Mesenteric fat pad (tissue), 1 donor: ENCODE results near the gene GFI1. TPM values are rescaled to one million over a fixed set of nuclear protein-coding genes. Genes with fewer than 3 reads are reported as not detected.
"Not testable (repeated sequence)": the region's sequence is repeated elsewhere in the genome, so short reads cannot be mapped to it uniquely, and the experiment has no call there.

Source experiments
- DNase-seq: peaks from one replicate; pipeline ENCODE4 v3.0.0-alpha.2; 2020; ENCODE audit warnings: low spot score
- total RNA-seq: library from RNA; stranded (reverse); fragmentation: NEBNext Ultra II Directional; extraction: Animal tissue kit (Norgen Biotek cat#: 25700); gene quantifications from one replicate; pipeline ENCODE4 v1.2.1, GENCODE V29; 2021
- donor health status: DM: yes; HTN: yes; CAD: no.

GFI1 gene
- total RNA-seq, 1 donor from 2014 or later: 0.51 TPM

DNA sequence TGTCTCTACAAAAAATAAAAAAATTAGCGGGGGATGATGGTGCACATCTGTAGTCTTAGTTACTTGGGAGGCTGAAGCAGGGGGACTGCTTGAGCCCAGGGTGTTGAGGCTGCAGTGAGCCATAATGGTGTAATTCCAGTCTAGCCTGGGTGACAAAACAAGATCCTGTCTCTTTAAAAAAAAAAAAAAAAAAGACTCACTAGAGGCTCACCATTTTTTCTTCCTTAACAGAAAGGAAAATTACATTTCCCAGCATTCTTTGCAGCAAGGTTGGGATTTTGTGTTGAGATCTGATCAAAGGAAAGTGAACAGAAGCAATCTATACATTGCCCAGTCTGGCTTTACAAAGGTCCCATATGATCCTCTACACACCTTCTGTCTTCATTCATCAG, 21.5 kb downstream of the GFI1 start:
- no peak for DNase-seq

DNA sequence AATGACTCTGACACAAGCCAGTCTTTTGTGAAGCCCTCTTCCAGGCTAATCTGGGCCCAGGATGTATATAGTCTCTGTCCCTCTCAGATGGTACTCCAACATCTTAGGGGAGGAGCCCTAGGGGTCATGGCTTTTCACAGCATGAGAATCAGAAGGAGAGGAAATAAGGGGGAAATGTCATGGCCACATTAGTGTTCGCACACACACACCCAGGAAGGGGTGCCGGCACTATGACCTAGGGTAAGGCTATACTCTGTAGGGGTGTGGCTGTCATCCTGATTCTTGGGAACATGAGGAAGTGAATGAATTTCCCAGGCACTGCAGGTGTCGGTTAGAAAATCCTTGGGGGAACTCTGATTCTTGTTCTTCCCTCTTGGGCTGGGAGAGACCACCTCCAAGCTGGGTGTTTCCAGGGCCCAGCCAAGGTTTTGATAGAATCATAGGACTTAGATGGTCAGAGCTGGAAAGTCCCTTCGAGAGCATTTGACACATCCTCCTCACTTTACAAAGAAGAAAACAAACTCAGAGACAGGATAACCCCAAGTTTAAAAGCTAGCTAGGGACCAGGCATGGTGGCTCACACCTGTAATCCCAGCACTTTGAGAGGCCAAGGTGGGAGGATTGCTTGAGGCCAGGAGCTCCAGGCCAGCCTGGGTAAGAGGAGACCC, 22.0 kb downstream of the GFI1 start:
- no peak for DNase-seq

DNA sequence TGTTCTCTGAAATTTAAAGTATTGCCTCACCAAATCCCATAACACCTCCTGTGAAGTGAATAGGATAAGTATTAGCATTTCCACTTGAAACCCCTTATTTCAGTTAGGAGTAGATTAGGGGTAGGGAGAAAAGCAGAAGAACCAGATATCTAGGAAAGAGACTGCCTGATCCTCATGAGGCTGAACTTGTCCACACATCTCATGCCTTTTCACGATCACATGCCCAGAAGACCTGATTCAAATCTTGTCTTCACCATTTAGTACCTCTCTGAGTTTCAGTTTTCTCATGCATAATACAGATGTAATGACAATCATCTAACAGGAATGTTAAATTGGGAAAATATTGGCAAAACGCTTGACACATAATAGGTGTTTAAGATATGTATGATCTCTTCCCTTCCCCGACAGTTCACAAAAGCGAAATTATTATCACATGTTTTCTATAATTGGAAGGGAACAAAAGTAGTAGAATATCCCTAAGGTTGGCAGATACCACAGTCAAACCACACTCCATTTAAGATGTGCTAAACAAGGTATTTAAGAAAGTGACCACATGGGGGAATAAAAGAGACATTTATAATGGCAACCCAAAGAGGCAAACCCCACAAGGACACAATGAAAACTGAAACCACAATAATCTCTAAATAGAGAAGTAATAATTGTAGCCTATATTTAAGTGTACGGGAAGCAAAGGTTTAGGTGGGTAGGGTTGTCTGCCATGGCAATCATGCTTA, 25.2 kb downstream of the GFI1 start:
- DNase-seq: no peak

DNA sequence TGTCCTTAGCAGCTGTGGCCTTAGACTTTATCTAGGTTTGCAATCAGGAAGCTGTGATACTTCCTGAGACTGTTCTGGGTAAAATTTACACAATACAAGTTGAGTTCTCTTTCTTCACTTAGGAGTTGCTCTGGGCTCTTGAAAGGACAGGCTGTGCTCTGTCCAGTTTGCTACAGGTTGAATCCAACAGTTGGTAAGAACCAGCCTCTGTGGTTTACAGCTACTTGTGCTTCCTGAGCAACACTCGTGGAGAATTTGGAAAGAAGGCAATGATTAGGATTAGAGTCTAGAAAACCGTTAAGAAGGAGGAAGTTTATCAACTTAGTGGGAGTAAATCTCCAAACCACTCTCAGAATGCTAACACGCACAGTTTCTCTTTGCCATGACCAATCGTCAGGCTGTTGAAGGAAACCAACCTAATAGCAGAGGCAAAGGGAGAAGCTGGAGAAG, 26.8 kb downstream of the GFI1 start:
- DNase-seq: no peak

DNA sequence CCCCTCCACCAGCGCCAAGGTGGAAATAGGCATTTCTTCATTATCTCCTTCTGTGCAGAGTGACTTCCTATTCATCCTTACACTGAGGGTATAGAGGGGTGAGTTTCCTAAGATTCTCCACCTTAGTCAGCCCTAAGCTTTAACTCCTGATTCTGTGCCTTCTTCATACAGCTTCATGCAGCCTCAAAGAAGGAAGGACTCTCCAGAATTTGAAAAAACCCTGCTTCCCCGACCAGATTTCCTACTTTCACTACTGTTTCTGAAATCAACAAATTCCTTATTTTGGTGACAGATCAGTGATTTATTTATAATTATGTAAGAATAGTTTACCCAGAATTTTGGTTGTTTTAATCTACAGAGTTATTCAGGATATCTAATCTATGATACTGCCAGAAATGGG, 28.6 kb downstream of the GFI1 start:
- no peak for DNase-seq

DNA sequence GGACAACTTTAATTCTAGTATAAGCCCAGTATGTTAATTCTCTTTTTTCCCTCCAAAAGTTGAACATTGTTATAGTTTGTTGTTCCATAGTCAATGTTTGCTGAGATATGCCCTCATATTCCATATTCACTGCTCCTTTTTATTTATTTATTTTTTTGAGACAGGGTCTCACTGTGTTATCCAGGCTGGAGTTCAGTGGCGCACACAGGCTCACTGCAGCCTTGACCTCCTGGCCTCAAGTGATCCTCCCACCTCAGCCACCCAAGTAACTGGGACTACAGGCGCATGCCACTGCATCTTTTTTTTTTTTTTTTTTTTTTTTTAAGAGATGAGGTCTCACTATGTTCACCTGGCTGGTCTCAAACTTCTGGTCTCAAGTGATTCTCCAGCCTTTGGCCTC, 38.7 kb downstream of the GFI1 start:
- no peak for DNase-seq

DNA sequence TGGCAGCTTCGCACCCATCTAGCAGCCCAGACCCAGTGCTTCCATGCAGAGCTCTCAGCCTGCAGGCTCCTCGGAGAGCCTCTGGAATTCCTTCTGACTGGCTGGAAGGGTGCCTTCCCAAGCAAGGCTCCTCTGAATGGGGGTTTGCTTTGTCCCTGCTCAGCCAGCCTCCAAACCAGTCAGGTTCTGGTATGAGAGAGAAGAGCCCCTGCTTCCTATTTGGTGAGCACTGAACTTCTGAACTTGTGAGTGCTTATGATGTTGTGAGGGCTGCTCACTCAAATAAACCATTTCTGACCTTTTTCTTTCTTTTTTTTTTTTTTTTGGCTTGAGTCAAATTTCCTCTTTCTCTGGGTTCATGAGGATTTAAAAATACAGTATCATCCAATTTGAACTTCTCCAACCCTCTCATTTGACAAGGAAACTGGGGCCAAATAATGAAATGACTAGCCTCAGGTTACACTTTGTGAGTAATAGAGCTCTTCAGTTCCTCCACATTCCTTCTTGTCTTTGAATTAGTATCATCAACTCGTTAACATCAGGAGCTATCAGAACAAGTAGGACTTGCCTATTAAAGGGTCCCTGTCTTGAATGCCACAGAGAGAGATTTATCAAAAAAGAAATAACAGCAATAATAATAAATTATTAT, 39.6 kb downstream of the GFI1 start:
- no peak for DNase-seq

DNA sequence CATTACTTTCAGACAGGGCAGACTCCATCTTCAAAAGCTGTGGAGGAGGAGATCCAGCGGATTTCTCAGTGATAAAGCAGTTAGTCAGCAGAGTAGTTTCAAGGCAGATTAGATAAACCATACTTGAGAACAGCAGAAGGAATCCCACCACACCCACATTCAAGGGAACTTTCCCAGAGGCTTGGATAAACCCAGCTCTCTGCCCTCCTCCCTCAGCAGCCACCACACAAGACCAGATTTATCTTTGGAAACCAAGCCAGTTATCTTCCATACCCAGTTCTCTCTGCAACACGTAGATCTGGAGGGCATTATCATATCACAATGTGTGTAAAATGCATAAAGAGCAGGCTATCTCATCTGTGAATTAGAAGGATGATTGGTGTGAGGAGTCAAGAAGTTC, 40.2 kb downstream of the GFI1 start:
- DNase-seq: no peak

DNA sequence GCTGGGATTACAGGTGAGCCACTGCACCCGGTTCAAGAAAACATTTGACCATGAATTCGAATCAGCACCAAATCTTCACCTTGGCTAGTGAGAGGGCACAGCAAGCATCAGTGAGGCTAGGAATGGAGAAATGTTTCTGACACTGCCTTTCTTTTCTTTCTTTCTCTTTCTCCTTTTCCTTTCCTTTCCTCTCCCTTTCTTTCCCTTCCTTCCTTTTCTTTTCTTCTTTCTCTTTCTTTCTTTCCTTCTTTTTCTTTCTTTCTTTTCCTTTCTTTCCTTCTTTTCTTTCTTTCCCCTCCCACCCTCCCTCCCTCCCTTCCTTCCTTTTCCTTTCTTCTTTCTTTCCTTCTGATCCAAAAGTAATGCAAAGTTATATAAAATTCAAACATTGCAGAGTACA, 40.9 kb downstream of the GFI1 start:
- DNase-seq: no peak

DNA sequence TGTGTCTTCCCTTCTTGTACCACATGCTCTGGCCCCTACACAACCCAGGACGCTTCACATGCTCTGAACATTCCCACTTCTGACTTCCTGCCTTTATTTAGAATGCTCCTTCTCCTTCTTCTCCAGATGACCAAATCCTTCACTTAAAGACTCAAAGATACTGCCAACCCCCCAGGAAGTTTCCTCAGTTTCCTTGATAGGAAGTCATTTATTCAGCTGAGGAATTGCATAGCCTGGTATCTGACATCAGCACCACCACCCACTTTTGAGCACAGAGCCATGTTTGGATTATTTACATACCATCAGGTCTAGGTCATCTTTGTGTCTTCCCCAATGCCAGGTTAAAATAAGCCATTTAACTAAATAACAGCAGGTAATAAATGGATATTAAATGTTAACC, 42.4 kb downstream of the GFI1 start:
- no peak for DNase-seq

DNA sequence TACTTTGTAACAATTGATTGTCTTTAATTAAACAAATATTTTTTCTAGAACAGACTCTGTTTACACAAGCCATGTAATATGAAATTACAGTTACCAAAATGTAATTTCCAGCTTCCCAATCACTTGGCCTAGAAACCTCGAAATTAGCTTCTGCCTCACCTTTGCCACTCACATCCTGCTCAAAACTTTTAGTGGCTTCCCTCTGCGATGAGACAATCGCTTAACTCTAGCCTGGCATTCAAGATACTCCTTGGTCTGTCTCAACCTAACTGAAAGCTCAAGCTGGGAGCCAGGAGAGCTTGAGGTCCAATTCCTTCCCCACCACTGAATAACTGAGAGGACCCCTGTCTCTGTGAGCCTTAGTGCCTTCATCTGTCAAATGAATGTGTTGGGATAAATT, 42.8 kb downstream of the GFI1 start:
- no peak for DNase-seq

DNA sequence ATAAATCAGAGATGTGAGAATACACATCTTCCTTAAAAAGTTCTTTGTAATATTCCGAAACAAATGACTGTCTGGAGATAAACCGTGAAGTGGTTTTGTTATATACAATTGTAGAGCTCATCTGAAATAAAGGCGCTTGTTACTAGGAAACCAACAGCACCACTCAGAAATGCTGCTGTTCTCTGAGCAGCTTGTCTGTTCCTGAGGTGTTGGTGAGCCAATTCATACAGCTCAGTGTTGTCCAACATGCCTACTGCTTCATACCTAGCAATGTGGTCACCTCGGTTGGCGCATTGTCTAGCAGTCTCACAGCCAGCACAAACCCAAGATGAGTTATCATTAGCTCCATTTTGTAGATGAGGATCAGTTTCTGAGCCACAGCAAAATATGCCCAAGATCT, 44.4 kb downstream of the GFI1 start:
- DNase-seq: no peak

DNA sequence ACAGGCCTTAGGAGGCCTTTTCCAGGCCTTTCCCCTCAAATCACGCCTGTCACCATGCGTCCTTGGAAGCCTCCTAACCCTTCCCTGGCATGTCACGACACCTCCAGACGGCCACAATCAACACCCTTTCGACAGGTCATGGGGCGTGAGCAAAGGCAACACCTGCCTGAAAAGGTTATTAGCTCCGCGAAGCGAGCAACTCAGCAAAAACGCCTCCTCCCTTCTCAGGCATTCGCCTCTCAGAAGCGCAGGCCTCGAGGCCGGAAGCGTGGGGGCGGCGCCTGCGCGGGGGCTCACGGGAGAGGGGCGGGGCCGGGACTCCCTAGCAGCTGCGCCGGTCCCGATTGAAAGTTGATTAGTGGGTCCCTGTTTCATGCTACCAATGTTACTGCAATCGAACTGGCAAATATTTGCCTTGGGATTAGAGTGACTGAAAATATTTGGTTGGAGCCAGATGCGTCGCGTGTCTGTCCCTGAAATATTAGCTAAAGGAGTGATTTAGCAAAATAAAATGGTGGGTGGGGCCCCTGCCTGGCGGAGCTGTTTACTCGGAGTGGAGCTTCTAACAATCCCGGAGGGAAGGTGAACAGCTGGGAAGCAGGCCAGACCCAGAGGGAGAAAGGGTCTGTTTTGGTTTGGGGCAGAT, 44.9 kb downstream of the GFI1 start:
- no peak for DNase-seq

DNA sequence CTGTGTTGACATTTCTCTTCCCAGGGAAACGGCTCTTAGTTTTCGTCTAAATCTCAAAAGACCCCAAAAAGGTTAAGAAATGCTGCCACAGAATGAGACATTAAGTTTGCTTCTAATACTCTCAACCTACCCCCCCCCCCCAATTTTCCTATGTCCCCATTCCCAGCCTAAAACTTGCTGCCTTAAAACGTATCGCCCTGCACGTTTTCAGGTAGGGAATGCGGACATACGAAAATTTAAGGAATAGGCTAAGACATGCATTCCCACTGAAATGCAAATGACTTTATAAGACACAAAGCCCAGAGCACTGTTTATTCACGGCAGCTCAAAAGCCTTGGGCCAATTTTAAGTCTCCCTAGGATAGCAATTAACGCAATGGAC, 45.4 kb downstream of the GFI1 start:
- no peak for DNase-seq

DNA sequence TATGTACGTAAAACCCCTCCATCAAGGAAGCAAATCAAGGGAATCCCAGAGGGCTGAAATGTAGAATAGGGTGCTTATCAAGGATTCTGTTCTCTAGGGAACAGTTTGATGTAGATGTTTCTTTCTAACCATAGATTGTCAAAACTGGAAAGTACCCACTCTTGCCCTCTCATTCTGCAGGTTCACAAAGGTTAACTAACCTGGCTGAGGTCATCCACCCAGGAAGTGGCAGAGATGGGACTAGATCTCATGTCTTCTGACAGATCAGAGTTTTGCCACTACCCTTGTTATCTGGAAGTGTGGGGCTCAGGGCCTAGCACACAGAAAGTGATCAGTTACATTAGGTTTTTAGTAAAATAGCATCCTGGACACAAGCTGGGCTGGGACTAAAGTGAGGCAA, 47.4 kb downstream of the GFI1 start:
- no peak for DNase-seq

DNA sequence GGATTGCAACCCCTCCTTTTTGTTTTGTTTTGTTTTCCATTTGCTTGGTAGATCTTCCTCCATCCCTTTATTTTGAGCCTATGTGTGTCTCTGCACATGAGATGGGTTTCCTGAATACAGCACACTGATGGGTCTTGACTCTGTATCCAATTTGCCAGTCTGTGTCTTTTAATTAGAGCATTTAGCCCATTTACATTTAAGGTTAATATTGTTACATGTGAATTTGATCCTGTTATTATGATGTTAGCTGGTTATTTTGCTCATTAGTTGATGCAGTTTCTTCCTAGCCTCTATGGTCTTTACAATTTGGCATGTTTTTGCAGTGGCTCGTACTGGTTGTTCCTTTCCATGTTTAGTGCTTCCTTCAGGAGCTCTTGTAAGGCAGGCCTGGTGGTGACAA, 52.2 kb downstream of the GFI1 start:
- not testable (repeated sequence) for DNase-seq

DNA sequence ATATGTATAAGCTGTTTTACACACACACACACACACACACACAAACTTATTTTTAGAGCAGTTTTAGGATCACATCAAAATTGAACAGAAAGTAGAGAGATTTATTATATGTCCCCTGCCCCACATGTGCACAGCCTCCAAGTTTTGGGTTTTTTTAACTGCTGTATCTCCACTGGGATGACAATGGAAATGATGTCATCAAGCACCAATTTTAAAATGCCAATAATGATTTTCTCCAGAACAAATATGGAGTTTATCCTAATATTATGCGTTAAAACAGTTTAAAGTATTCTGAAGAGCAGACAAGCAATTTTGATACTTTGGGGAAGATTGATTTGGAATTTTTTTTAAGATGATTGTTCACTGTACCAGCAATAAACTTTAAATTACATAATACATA, 56.7 kb downstream of the GFI1 start:
- DNase-seq: no peak

DNA sequence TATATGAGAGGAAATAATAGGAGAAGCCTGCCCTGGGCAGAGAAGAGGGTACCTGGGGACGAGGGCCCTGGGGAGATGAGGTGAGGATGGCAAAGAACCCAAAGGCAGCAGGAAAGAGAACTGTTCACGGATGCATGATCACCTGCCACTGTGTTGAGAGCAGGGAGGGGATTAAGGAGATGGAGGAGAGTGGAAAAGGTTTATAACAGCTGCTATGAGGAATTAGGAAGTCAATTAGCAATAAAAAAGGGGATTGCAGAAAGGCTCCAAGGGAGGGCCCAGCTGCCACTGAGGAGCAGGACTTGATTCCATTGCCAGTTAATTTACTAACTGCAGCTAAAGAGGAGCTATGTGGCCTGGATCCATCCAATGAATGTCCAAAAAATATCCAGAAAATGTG, 61.1 kb downstream of the GFI1 start:
- no peak for DNase-seq
